HCT116 (cell line): ENCODE results near the gene HIP1R. TPM values are rescaled to one million over a fixed set of nuclear protein-coding genes. Genes with fewer than 3 reads are reported as not detected.

ENCODE experiments used
- ATAC-seq: fragments of 200-7000 bp; cut with Tn5 transposase; 2 replicates; pipeline ENCODE4 v1.9.1; 2020; ENCODE audit warnings: mild to moderate bottlenecking, moderate library complexity
- BruUV-seq: library from RNA; stranded (reverse); fragments of 400-500 nt; replicated peaks from 2 replicates; lab custom pipeline; 2021; lab: Mats Ljungman, UMichigan
- CTCF ChIA-PET: fragments of 300-600 bp; sonication (Branson Sonifier 250); formaldehyde crosslinking; loops from one replicate; lab custom pipeline; 2021; ENCODE audit warnings: antibody characterized with exemption; lab: Charles Lee
- POLR2A ChIA-PET: fragments of 300-600, 350-600 bp; sonication (Branson Sonifier 250); formaldehyde crosslinking; loops from one replicate; lab custom pipeline; 2021; ENCODE audit warnings: antibody characterized with exemption; lab: Charles Lee
- RAD21 ChIA-PET, 2 experiments: fragments of 300-600 bp; sonication (Branson Sonifier 250); formaldehyde crosslinking; loops; one replicate each; lab custom pipeline; 2023; ENCODE audit warnings: low total read pairs in 2 of 2; ENCODE audit not compliant: uncharacterized antibody in 2 of 2, unreplicated experiment in 2 of 2, low non-redundant PET in 1 of 2; lab: Charles Lee
- DNase-seq: peaks from one replicate; pipeline ENCODE4 v3.0.0-alpha.2; 2010; ENCODE audit warnings: low read depth, low spot score
- H2AFZ ChIP-seq: fragments of 200-600 bp; shearing (Covaris generic), sonication (generic); 2 replicates; pipeline ENCODE4 v1.6.1; 2017; ENCODE audit warnings: low read depth, mixed run types, mixed read lengths, antibody characterized with exemption, low read length; ENCODE audit not compliant: poor library complexity, severe bottlenecking
- H3K27ac ChIP-seq: 2 replicates; pipeline ENCODE4 v1.5.1; 2012; ENCODE audit warnings: low read depth, low read length
- H3K27me3 ChIP-seq: fragments of 200-600 bp; sonication (generic); 2 replicates; pipeline ENCODE4 v1.6.1; 2016; ENCODE audit warnings: mixed run types, low read length, mixed read lengths; ENCODE audit not compliant: insufficient read depth
- H3K36me3 ChIP-seq, 2 experiments: fragments of 200-500 bp in 1 of 2; fragments of 200-600 bp in 1 of 2; sonication (Bioruptor generic) in 1 of 2; sonication (generic) in 1 of 2; 2 replicates each; pipeline versions ENCODE4 v1.5.1 to v1.6.1; 2014 to 2016; ENCODE audit warnings: low read length in 2 of 2, inconsistent platforms in 1 of 2, mixed read lengths in 1 of 2, mixed run types in 1 of 2; ENCODE audit not compliant: insufficient read depth in 2 of 2, control insufficient read depth in 1 of 2
- H3K4me1 ChIP-seq, 2 experiments: fragments of 200-600 bp in 1 of 2; sonication (generic) in 1 of 2; 2 replicates each; pipeline versions ENCODE4 v1.5.1 to v1.6.1; 2012 to 2017; ENCODE audit warnings: low read length in 2 of 2, inconsistent platforms in 1 of 2, mild to moderate bottlenecking in 1 of 2, mixed read lengths in 1 of 2, mixed run types in 1 of 2, moderate library complexity in 1 of 2; ENCODE audit not compliant: insufficient read depth in 2 of 2, control insufficient read depth in 1 of 2
- H3K4me2 ChIP-seq: fragments of 200-600 bp; sonication (generic); 2 replicates; pipeline ENCODE4 v1.6.1; 2017; ENCODE audit warnings: mixed run types, low read length, mixed read lengths
- H3K4me3 ChIP-seq, 2 experiments: fragments of 200-600 bp in 1 of 2; sonication (generic) in 1 of 2; replicated peaks in 1 of 2; 2 replicates each; pipeline ENCODE4 v1.5.1; 2011 to 2016; ENCODE audit warnings: low read length in 2 of 2, control low read depth in 1 of 2, low read depth in 1 of 2, mild to moderate bottlenecking in 1 of 2, mixed read lengths in 1 of 2, mixed run types in 1 of 2
- H3K79me2 ChIP-seq: fragments of 200-600 bp; sonication (generic); 2 replicates; pipeline ENCODE4 v1.6.1; 2017; ENCODE audit warnings: mild to moderate bottlenecking, mixed run types, low read length, moderate library complexity, mixed read lengths; ENCODE audit not compliant: insufficient read depth
- H3K9ac ChIP-seq: fragments of 200-600 bp; sonication (generic); 2 replicates; pipeline ENCODE4 v1.6.1; 2016; ENCODE audit warnings: low read length, mixed read lengths
- H3K9me2 ChIP-seq: fragments of 200-600 bp; sonication (generic), shearing (Covaris generic); 2 replicates; pipeline ENCODE4 v1.6.1; 2017; ENCODE audit warnings: mixed run types, mild to moderate bottlenecking, moderate library complexity; ENCODE audit not compliant: insufficient read depth
- H3K9me3 ChIP-seq, 2 experiments: fragments of 200-500 bp in 1 of 2; fragments of 200-600 bp in 1 of 2; sonication (Bioruptor generic) in 1 of 2; sonication (generic) in 1 of 2; 2 replicates each; pipeline ENCODE4 v1.6.1; 2014 to 2017; ENCODE audit warnings: low read length in 2 of 2, mixed read lengths in 2 of 2, inconsistent platforms in 1 of 2, low read depth in 1 of 2, mild to moderate bottlenecking in 1 of 2, mixed run types in 1 of 2, moderate library complexity in 1 of 2; ENCODE audit not compliant: control insufficient read depth in 1 of 2, insufficient read depth in 1 of 2
- H4K20me1 ChIP-seq: fragments of 200-600 bp; sonication (generic), shearing (Covaris generic); 2 replicates; pipeline ENCODE4 v1.6.1; 2017; ENCODE audit warnings: mixed run types, mild to moderate bottlenecking, moderate library complexity; ENCODE audit not compliant: insufficient read depth
- ATF3 ChIP-seq: IDR thresholded peaks from 2 replicates; pipeline ENCODE4 v1.6.1; 2012
- CBX3 ChIP-seq: IDR thresholded peaks from 2 replicates; pipeline ENCODE4 v1.6.1; 2012; ENCODE audit warnings: low read depth
- CEBPB ChIP-seq: IDR thresholded peaks from 2 replicates; pipeline ENCODE4 v1.6.1; 2012; ENCODE audit warnings: low read depth
- ELF1 ChIP-seq: IDR thresholded peaks from 2 replicates; pipeline ENCODE4 v1.6.1; 2012; ENCODE audit warnings: low read depth, borderline replicate concordance
- EZH2 ChIP-seq: fragments of 200-600 bp; sonication (generic); IDR thresholded peaks from 2 replicates; pipeline ENCODE4 v1.6.1; 2017; ENCODE audit warnings: antibody characterized with exemption, mixed run types
- FOSL1 ChIP-seq: IDR thresholded peaks from 2 replicates; pipeline ENCODE4 v1.6.1; 2012; ENCODE audit warnings: low read depth
- JUND ChIP-seq: IDR thresholded peaks from 2 replicates; pipeline ENCODE4 v1.6.1; 2012
- MAX ChIP-seq: IDR thresholded peaks from 2 replicates; pipeline ENCODE4 v1.6.1; 2012
- POLR2A ChIP-seq: IDR thresholded peaks from 2 replicates; pipeline ENCODE4 v1.7.0; 2011; ENCODE audit warnings: borderline replicate concordance; ENCODE audit not compliant: insufficient read depth, insufficient read length; ENCODE audit errors: extremely low read depth
- POLR2AphosphoS5 ChIP-seq: IDR thresholded peaks from 2 replicates; pipeline ENCODE4 v1.6.1; 2011; ENCODE audit warnings: mild to moderate bottlenecking, low read depth, low read length, moderate library complexity
- SIN3A ChIP-seq: IDR thresholded peaks from 2 replicates; pipeline ENCODE4 v1.6.1; 2012; ENCODE audit warnings: low read depth
- SP1 ChIP-seq: IDR thresholded peaks from 2 replicates; pipeline ENCODE4 v1.6.1; 2012; ENCODE audit warnings: low read depth
- TCF7L2 ChIP-seq: IDR thresholded peaks from 2 replicates; pipeline ENCODE4 v1.7.0; 2011; ENCODE audit warnings: borderline replicate concordance, inconsistent platforms; ENCODE audit not compliant: insufficient read depth, insufficient read length; ENCODE audit errors: extremely low read depth
- ZBTB33 ChIP-seq: IDR thresholded peaks from 2 replicates; pipeline ENCODE4 v1.6.1; 2011; ENCODE audit warnings: mild to moderate bottlenecking, low read length, moderate library complexity; ENCODE audit not compliant: insufficient replicate concordance; ENCODE audit errors: extremely low read depth
- ZFX ChIP-seq: fragments of 450-650 bp; IDR thresholded peaks from 2 replicates; pipeline ENCODE4 v1.6.1; 2017
- ZNF274 ChIP-seq: fragments of 200-500 bp; sonication (Bioruptor generic); IDR thresholded peaks from 2 replicates; pipeline ENCODE4 v1.6.1; 2014; ENCODE audit warnings: mild to moderate bottlenecking, low read depth, low read length, inconsistent platforms
- intact Hi-C: fragments of 100-400 bp; cut with micrococcal nuclease; formaldehyde crosslinking; loops from 2 replicates; pipeline ENCODE4 v1.10.0; 2022
- total RNA-seq: library from RNA; stranded (reverse); gene quantifications from one replicate; pipeline ENCODE4 v1.2.1, GENCODE V29; 2021; ENCODE audit not compliant: unreplicated experiment
- TF ChIP-seq, protein P1 (sequence below), 3 experiments: fragments of 200-600 bp in 1 of 3; sonication (generic) in 1 of 3; IDR thresholded peaks in 2 of 3; conservative IDR thresholded peaks in 1 of 3; 2 replicates each; pipeline ENCODE4 v1.5.1; 2012 to 2017; ENCODE audit warnings: low read depth in 2 of 3, low read length in 2 of 3, antibody characterized with exemption in 1 of 3, borderline replicate concordance in 1 of 3, control low read depth in 1 of 3, mild to moderate bottlenecking in 1 of 3, mixed read lengths in 1 of 3, mixed run types in 1 of 3, moderate library complexity in 1 of 3; ENCODE audit not compliant: insufficient read depth in 1 of 3

HIP1R gene
- total RNA-seq, 1 experiment from 2014 or later = 57.8 TPM

DNA sequence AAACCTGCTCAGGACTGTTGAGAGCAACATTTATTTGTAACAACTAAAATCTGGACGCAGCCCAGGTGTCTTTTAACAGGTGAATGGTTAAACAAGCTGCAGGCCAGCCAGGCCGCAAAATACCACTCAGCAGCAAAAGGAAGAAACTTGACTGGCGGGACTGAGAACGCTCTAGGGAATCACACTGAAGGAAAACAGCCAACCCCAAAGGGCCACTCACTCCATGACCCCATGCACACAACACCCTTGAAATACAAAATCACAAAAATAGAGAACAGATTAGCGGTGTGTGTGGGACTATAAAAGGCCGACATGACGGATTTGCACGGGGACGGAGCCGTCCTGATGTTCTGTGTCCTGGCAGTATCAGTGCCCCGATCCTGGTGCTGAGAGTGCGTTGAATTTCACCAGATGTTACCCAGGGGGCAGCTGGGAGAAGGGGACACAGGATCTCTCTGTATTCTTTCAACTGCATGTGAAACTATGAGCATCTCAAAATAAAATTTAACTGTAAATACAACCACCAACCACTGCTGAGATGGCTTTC, 37.6 kb downstream of the HIP1R start:
- intact Hi-C loops = no loop called here
- ChIA-PET POLR2A (no interaction called here), RAD21 (no interaction called here), CTCF (no interaction called here)
- no peak overlapping the region for H3K4me2 ChIP-seq
- no peaks in the 10 kb centered on the region for H3K9me2 ChIP-seq
- no peaks in the 10 kb centered on the region for H3K9me3 ChIP-seq
- no peak overlapping the region for H3K27ac ChIP-seq
- H3K4me3 ChIP-seq = no peak overlapping the region
- peaks cover 12 to 23% of the 10 kb centered on the region in 2 experiments; a peak in 3 of 4 replicates for H3K36me3 ChIP-seq
- no peaks in the 10 kb centered on the region for H3K27me3 ChIP-seq
- peaks cover 8% of the 10 kb centered on the region; the same call in 1 of the 2 replicates for H4K20me1 ChIP-seq
- no peak overlapping the region for H2AFZ ChIP-seq
- DNase-seq (no peak), ATAC-seq (no peak)
- TF ChIP-seq POLR2AphosphoS5 (no peak), ELF1 (no peak), POLR2A (no peak), ZFX (no peak), ZBTB33 (no peak), CEBPB (no peak), MAX (no peak), JUND (no peak), ZNF274 (no peak), SP1 (no peak), TCF7L2 (no peak), SIN3A (no peak), EZH2 (no peak), ATF3 (no peak), CBX3 (no peak), FOSL1 (no peak)
- TF ChIP-seq, protein P1, sequence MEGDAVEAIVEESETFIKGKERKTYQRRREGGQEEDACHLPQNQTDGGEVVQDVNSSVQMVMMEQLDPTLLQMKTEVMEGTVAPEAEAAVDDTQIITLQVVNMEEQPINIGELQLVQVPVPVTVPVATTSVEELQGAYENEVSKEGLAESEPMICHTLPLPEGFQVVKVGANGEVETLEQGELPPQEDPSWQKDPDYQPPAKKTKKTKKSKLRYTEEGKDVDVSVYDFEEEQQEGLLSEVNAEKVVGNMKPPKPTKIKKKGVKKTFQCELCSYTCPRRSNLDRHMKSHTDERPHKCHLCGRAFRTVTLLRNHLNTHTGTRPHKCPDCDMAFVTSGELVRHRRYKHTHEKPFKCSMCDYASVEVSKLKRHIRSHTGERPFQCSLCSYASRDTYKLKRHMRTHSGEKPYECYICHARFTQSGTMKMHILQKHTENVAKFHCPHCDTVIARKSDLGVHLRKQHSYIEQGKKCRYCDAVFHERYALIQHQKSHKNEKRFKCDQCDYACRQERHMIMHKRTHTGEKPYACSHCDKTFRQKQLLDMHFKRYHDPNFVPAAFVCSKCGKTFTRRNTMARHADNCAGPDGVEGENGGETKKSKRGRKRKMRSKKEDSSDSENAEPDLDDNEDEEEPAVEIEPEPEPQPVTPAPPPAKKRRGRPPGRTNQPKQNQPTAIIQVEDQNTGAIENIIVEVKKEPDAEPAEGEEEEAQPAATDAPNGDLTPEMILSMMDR (IDR thresholded peaks at IDR 0.05 in 2 of 3, conservative IDR thresholded peaks at IDR 0.05 in 1 of 3; ENCODE audit: borderline replicate concordance in 1 of 3, insufficient read depth in 1 of 3, low read depth in 2 of 3, low read length in 2 of 3) = no peak
- BruUV-seq = no TSS peak
- H3K4me1 ChIP-seq = peaks cover 2 to 17% of the 10 kb centered on the region in 2 experiments; a peak in 3 of 4 replicates
- no peak overlapping the region for H3K9ac ChIP-seq
- peaks cover 87% of the 10 kb centered on the region for H3K79me2 ChIP-seq
